Colon (tissue), 2 donors: ENCODE measurements around the gene COL9A3.

ENCODE experiments used
- FAIRE-seq: peaks from 2 replicates; lab custom pipeline; 2012; peaks lifted over from hg19 to GRCh38; lab: Jason Lieb, UNC
- donor health status: control.
- donor health status: control.

COL9A3 gene

GRCh38 chr20:62811320-62811719, 5.5 kb upstream of the COL9A3 start:
- FAIRE-seq = no peak

GRCh38 chr20:62811720-62812119, 5.1 kb upstream of the COL9A3 start:
- FAIRE-seq = no peak

DNA sequence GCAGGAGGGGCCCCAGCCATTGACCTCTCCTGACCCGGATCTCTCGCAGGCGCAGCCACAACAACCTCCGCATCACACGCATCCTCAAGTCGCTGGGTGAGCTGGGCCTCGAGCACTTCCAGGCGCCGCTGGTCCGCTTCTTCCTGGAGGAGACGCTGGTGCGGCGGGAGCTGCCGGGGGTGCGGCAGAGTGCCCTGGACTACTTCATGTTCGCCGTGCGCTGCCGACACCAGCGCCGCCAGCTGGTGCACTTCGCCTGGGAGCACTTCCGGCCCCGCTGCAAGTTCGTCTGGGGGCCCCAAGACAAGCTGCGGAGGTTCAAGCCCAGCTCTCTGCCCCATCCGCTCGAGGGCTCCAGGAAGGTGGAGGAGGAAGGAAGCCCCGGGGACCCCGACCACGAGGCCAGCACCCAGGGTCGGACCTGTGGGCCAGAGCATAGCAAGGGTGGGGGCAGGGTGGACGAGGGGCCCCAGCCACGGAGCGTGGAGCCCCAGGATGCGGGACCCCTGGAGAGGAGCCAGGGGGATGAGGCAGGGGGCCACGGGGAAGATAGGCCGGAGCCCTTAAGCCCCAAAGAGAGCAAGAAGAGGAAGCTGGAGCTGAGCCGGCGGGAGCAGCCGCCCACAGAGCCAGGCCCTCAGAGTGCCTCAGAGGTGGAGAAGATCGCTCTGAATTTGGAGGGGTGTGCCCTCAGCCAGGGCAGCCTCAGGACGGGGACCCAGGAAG, 4.5 kb upstream of the COL9A3 start:
- FAIRE-seq = no peak

DNA sequence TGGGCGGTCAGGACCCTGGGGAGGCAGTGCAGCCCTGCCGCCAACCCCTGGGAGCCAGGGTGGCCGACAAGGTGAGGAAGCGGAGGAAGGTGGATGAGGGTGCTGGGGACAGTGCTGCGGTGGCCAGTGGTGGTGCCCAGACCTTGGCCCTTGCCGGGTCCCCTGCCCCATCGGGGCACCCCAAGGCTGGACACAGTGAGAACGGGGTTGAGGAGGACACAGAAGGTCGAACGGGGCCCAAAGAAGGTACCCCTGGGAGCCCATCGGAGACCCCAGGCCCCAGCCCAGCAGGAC, 4.0 kb upstream of the COL9A3 start:
- no peak for FAIRE-seq

DNA sequence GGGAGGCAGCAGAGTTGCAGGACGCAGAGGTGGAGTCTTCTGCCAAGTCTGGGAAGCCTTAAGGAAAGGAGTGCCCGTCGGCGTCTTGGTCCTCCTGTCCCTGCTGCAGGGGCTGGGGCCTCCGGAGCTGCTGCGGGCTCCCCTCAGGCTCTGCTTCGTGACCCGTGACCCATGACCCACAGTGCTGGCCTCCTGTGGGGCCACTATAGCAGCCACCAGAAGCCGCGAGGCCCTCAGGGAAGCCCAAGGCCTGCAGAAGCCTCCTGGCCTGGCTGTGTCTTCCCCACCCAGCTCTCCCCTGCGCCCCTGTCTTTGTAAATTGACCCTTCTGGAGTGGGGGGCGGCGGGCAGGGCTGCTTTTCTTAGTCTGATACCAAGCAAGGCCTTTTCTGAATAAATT, 3.3 kb upstream of the COL9A3 start:
- FAIRE-seq = no peak

DNA sequence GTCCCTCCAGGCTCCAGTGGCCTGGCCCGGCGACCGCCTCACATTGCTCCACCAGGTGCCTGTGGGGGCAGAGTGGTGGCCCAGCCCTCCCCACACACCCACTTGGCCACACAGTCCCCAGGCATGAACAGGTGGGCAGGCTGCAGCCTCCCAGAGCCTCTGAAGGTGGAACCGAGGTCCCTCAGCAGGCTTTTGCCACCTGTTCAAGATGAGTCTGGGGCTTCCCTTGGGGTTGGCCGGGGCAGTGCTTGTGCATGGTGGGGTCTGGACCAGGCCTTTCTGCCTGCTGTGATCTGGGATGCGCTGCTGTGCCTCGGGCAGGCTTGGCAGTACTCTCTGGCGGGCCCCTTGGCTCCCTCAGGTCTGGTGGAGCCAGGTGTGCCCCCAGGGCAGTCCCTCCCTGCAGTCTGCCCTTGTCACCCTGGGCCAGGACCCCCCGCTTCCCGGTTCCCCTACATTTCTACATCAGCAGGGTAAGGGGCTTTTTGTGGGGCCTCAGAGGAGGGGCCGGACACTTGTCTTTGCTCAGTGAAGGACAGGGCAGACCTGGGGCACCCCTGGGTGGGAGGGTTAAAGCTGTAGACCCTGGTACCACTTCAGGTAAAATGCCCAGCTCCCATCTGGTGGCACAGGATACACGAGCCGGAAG, 2.7 kb upstream of the COL9A3 start:
- no peak for FAIRE-seq

GRCh38 chr20:62814709-62815065, 2.2 kb upstream of the COL9A3 start:
- FAIRE-seq = no peak

DNA sequence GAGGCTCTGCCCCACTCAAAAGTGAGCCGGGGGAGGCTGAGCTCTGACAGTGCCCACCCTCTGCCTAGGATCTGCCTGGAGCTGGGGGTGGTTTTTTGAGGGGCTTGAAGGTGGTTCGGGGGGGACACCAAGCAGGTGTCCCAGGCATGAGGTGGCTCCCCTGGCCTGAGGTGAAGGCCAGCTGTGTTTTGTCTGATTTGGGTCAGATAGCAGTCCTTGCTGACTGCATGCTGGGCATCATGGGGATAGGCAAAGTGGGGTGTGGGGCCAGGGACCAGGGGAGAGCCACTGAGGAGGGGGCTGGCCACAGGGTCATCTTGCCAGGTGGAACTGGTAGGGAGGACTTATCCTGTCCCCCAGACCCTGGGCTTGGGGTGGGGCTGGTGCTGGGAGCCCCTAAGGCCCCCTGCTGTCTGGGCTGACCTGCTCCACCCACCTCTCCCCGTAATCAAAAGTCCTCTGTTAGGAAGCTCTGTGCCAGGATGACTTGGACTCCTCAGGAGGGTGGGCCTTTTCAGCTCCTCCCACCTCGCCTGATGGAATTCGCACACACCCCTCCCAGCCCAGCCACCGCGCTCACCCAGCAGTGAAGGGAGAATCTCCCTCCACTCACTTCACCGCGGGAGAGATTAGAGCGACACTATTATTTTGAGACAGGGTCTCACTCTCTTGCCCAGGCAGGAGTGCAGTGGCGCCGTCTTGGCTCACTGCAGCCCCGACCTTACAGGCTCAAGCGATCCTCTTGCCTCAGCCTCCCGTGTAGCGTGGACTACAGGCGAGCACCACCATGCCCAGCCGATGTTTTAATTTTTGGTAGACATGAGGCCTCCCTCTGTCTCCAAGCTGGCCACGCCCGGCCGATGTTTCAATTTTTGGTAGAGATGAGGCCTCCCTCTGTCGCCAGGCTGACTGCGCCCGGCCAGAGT, 1.5 kb upstream of the COL9A3 start:
- FAIRE-seq = no peak

DNA sequence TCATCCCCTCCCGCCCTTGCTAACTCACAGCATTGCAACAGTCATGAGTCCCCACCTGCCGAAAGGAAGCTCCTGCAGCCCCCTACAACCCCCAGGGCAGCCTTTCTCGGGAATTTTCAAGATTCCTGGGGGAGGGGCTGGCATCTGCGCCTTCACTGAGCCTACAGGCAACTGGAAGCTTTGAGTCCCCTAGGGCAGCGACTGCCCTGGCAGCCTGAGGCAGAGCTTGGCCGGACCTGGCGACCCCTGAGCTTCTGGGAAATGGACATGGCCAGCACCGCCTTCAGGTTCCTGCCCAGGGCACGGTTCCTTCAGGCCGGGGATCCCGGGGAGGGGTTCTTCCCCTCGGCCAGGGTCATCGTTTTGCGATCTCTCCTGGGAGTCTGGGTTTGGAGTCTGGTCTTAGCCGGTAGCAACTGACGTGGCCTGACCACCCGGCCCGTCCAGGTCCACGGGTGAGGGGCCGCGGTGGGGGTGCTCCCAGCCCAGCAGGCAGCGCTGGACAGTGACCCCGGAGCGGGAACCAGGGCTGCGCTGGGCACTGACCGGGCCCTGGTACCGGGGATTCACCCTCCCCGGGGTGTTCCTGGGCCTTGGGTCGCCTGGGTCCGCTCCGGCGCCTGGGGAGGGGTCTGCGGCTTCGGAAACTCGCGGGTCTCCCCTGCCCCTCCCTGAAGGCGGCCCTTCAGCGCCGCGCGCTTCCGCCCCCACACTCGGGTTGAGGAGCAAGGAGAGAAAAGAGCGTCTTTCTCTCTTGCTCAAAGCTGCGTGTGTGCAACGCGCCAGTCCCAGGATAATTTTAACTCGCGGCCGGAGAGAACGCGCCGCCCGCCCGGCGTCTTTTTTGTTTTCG, 593 bp upstream of the COL9A3 start:
- no peak for FAIRE-seq

GRCh38 chr20:62817975-62818591, 1.2 kb downstream of the COL9A3 start:
- FAIRE-seq = no peak

- no peak for FAIRE-seq
These were observed 2.0 kb downstream of the COL9A3 start for GRCh38 chr20:62818592-62819493.

- FAIRE-seq = no peak
These were observed 2.8 kb downstream of the COL9A3 start for GRCh38 chr20:62819494-62820174.

DNA sequence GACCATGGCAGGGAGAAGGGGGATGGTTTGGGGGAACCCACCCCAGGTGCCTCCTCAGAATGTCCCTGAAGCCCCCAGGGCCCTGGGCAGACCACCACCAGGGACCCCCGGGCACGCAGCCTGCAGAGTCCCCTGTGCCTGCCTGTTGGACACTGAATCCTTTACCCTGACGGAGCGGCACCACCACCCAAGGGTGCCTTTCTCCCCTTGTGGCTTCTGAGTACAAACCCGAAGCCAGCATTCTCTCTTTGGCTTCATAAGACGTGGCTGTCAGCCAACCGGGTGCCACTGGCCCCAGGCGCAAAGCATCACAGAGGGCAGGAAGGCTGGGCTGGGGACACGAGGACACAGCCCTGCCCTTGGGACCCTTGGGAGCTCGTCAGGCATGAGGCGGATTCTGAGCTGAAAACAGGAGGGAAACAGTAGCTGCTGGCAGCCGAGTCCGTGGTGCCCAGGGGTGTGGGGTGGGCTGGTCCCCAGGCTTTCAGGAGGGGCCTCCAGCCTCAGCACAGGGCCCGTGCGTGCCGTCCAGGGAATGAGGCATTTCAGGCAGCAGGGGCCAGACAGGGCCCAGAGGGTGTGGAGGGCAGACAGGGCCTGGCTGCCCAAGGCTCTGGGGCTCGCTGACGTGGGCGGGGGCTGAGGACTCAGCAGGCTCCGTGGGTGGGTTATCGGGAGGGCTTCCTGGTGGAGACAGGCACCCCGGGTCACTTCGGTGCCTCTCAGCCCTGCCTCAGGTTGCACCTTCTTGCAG, 3.5 kb downstream of the COL9A3 start:
- no peak for FAIRE-seq

DNA sequence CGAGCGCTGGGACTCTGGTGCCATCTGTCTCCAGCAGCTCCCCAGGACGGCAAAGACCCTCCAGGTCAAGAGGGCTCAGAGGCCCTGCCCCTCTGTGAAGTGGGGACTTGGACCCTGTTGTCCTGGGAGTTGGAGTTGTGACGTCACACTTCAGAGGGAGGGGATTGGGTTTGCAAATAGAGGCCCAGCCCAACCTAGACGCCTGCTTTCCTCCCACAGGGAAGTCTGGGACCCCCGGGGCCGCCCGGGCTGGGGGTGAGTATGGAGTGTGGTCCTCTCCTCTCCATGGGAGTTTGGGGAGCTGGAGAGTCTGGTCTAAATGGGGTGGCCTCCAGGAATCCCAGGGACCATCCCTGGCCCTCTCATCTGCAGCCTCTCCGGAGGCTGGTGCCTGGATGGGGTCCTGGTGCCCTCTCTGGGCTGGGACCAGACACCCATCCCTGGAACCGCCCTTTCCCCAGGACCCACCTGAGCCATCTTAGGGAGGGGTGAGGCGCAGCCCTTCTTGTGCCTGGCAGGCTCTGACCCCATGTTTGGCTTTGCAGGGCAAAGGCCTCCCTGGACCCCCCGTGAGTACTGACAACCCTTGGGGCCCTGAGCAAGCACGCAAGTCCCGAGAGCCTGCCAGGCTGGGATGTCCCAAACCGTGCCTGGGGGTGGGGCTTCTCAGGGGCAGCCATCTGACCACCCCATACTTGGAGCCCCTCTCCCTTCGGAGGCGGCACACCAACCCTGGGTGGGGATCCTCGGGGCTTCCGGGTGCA, 4.3 kb downstream of the COL9A3 start:
- no peak for FAIRE-seq

DNA sequence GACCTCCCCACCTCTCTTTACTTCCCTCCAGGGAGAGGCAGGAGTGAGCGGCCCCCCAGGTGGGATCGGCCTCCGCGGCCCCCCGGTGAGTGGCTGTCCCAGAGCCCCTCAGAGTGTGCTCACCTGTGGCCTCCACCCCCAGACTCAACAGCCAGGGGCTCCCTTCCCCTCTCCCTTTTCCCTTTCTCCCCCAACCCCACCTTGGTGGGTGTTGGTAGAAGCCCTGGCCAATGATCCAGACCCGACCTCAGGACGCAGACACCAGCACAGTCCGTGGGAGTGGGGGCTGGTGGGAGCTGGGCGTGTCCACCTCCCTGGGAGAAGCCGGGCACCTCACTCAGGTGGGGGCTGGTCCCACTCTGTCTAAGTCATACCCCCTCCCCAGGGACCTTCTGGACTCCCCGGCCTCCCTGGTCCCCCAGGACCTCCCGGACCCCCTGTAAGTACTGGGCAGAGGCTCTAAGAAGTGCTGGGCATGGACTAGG, 4.9 kb downstream of the COL9A3 start:
- FAIRE-seq = no peak

- no peak for FAIRE-seq
These were observed 5.5 kb downstream of the COL9A3 start for GRCh38 chr20:62822239-62822787.

DNA sequence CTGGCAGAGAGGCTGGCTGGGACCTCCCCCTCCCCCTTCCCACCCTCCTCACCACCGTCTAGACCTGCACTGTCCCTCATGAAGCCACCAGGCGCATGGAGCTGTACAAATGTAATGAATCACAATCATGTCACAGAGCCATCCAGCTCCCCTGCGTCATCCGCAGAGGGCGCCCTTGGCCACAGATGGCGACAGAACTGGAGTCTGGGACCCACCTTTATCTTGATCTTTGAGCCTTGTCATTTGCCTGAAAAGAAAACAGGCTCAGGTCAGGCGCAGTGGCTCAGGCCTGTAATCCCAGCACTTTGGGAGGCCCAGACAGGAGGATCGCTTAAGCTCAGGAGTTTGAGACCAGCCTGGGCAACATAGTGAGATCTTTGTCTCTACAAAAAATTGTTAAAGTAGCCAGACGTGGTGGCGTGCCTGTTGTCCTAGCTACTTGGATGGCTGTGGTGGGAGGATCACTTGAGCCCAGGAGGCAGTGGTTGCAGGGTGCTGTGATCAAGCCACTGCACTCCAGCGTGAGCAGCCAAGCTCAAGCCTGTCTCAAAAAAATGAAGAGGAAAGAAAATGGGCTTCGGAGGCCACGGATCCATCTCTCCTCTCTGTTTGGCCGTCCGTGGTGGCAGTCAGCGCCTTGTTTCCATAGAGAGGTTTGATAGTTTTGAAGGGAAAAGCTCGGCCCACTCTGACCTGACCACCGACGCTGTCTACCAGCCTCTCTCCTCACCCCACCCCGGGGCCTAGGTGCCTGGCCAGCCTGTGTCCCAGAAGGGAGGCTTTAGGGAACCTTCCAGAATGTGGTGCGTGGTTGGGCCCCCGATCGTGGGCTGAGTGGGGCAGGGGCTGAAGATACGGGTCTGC, 6.2 kb downstream of the COL9A3 start:
- FAIRE-seq = no peak
